Astrocyte of the spinal cord (primary cell): ENCODE measurements around the gene RFX8.
"Not testable (repeated sequence)": the region's sequence is repeated elsewhere in the genome, so short reads cannot be mapped to it uniquely, and the experiment has no call there.

Experiments used
- DNase-seq: peaks from one replicate; pipeline ENCODE4 v3.0.0; 2011; ENCODE audit warnings: low read depth, low spot score
- H3K4me3 ChIP-seq: 2 replicates; pipeline ENCODE4 v1.5.1; 2011; ENCODE audit warnings: low read depth, mild to moderate bottlenecking, low read length, moderate library complexity
- CTCF ChIP-seq: IDR thresholded peaks from 2 replicates; pipeline ENCODE4 v1.5.1; 2012; ENCODE audit warnings: low read depth, mild to moderate bottlenecking, low read length, inconsistent platforms
- in situ Hi-C: cut with HindIII; loops from 2 replicates; pipeline ENCODE4 v1.10.0; 2017; ENCODE audit warnings: low sequenced_read_pairs

The RFX8 gene

GRCh38 chr2:101446869-101447268, 28.0 kb downstream of the RFX8 start:
- H3K4me3 ChIP-seq, result no peak overlapping the region
- DNase-seq, result peak; percentile 94
- in situ Hi-C loops, result no loop called here
- TF ChIP-seq CTCF, result no peak

DNA sequence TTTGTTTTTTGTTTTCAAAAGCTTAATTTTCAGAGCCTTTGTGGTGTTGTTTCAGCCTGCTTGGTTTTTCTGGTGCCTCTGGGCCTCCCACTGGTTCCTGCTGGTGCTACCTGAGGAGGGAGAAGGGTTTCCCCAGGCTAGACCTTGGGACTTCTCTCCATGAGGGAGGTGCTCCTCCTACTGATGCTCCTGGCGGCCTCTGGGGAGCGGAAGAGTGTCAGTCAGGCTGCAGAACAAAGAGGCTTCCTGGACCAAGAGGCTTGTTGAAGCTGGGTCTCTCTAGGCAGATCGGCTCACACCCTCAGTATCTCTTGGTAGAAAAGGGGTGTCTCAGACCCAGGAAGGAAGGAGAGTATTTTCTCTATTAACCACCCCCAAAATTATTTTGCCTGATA, 32.2 kb downstream of the RFX8 start:
- in situ Hi-C loops, result no loop called here
- H3K4me3 ChIP-seq, result no peak overlapping the region
- TF ChIP-seq CTCF, result peak; percentile 34
- DNase-seq, result no peak

GRCh38 chr2:101442042-101442666, 32.8 kb downstream of the RFX8 start:
- DNase-seq, result peak; percentile 82
- TF ChIP-seq CTCF, result no peak
- H3K4me3 ChIP-seq, result no peak overlapping the region
- in situ Hi-C loops, result no loop called here

DNA sequence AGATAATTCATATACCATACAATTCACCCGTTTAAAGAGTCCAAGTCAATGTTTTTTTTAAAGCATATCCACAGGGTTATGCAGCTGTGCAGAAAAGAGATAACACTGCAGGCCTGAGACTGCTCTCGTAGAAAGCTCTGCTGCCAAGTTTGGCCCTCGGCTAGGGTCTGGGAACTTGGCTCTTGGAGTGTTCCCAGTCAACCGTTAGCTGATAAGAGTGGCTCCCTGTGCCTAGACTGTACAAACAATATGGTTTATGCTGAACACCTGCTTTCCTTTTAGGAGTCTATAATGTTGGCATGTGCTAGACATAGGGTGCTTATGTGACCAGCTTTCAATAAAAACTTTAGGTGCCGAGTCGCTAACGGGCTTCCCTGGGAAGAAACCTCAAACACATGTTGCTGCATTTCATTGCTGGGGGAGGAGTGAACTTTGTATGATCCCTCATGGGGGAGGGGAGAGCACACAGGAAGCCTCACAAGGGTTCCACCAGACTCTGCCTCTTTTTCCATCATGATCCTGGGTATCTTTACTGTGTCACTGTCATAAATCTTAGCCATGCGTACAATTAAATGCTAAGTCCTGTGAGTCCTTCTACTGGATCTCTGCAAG, 34.7 kb downstream of the RFX8 start:
- in situ Hi-C loops, result no loop called here
- H3K4me3 ChIP-seq, result no peak overlapping the region
- peak; percentile 39 for DNase-seq
- TF ChIP-seq CTCF, result no peak

DNA sequence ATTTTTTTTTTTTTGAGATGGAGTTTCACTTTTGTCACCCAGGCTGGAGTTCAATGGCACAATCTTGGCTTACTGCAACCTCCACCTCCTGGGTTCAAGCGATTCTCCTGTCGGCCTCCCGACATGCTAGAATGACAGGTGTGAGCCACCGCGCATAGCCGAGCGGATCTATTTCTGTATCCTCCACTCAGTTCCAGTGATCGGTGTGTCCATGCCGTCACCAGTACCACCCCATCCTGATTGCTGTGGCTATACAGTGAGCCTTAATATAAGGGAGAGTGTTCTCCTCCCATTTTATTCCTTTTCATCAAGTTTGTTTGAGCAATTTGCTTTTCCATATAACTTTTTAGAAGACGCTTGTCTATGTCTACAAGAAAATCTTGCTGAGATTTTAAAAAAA, 35.2 kb downstream of the RFX8 start:
- TF ChIP-seq CTCF, result no peak
- no peak overlapping the region for H3K4me3 ChIP-seq
- in situ Hi-C loops, result no loop called here
- no peak for DNase-seq

DNA sequence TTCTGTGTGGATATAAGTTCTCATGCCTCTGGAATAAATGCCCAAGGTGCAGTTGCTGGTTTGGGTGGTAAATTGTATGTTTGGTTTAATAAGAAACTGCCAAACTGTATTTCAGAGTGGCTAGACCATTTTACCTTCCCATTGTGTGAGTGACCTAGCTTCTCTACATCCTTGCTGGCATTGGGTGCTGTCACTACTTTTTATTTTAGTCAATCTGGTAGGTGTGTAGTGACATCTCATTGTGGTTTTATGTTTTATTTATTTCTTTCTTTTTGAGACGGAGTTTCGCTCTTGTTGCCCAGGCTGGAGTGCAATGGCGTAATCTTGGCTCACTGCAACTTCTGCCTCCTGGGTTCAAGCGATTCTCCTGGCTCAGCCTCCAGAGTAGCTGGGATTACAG, 36.4 kb downstream of the RFX8 start:
- DNase-seq, in situ Hi-C loops, H3K4me3 ChIP-seq: not testable (repeated sequence)

GRCh38 chr2:101435001-101435862, 39.7 kb downstream of the RFX8 start:
- peak; percentile 79 for DNase-seq
- in situ Hi-C loops, result no loop called here
- no peak overlapping the region for H3K4me3 ChIP-seq
- TF ChIP-seq CTCF, result no peak
